ENCODE measurements around the gene SEC31B. TPM values are rescaled to one million over a fixed set of nuclear protein-coding genes. Genes with fewer than 3 reads are reported as not detected.

The SEC31B gene
- total and polyA plus RNA-seq, 3 donors from 2014 or later, result 23.1 to 42.0 (median 32.8) TPM

DNA sequence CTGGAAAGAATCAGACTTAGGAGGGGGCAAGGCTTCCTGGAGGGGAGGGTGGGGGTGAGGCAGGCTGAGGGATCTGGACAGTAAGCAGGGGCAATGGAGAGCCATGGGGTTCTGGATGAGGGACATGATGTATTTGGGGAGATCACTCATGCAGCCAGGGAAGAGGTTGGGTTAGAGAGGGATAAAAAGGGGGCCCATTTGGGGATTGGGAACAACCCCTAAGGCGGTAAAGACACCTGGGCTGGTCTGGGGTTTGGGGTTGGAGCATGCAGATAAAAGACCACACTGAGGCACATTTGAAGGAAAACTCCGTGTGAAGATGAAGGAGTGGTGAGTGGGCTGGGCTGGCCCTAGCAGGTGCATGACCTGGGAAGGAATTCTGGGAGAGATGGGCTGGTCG is 46.9 kb upstream of the SEC31B start:
- Histone ChIP-seq H3K27ac (no peak overlapping the region), H3K4me1 (peaks cover 12% of the 10 kb centered on the region), H3K36me3 (ENCODE audit: low read depth, missing control alignments) (no peaks in the 10 kb centered on the region), H3K9me3 (no peaks in the 10 kb centered on the region), H3K4me3 (no peak overlapping the region), H3K27me3 (no peaks in the 10 kb centered on the region)
- no peak for DNase-seq
- intact Hi-C loops (cut with DNase I; ENCODE audit: low total_unique reads), result no loop called here
- WGBS, 2 donors, result 50 to 56% methylated on average over 3 of the region's 3 CpGs
- no peak for TF ChIP-seq POLR2A (IDR thresholded peaks at IDR 0.05)
- TF ChIP-seq, protein P1, sequence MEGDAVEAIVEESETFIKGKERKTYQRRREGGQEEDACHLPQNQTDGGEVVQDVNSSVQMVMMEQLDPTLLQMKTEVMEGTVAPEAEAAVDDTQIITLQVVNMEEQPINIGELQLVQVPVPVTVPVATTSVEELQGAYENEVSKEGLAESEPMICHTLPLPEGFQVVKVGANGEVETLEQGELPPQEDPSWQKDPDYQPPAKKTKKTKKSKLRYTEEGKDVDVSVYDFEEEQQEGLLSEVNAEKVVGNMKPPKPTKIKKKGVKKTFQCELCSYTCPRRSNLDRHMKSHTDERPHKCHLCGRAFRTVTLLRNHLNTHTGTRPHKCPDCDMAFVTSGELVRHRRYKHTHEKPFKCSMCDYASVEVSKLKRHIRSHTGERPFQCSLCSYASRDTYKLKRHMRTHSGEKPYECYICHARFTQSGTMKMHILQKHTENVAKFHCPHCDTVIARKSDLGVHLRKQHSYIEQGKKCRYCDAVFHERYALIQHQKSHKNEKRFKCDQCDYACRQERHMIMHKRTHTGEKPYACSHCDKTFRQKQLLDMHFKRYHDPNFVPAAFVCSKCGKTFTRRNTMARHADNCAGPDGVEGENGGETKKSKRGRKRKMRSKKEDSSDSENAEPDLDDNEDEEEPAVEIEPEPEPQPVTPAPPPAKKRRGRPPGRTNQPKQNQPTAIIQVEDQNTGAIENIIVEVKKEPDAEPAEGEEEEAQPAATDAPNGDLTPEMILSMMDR (IDR thresholded peaks at IDR 0.05), result no peak

DNA sequence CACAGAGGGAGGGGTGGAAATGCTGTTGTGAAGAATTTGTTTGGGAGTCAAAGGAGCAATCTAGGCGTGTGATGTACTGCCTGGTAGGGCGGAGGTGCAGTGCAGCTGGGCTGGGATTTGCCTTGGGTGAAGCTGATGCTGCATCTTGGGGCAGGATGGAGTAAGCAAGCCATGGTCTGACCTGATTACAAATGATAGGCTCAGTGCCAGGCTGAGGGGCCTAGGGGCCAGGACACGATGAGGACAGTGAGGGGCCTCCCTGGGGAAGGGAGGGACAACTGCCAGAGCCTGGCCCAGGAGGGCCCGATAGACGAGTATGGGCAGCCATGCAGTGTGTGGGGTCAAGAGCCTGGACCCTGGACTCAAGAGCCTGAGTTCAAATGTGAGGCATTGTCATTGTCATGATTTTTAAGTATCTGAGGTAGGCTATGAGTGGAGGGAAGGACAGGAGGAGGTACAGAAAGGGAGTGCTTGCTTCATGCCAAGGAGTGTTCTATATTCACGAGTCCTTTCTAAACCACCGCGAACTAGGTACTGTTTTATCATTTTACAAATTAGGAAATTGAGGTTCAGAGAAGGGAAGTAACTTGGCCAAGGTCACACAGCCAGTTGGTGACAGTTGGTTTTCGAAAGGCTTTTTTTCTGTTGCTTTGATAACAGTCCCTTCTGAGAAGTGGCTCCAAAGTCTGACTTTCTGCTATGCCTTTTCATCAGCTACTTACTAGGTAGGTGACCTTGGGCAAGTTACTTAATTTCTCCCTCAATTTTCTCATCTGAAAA is 45.7 kb upstream of the SEC31B start:
- H3K27me3 ChIP-seq, result no peaks in the 10 kb centered on the region
- intact Hi-C loops (cut with DNase I; ENCODE audit: low total_unique reads), result no loop called here

DNA sequence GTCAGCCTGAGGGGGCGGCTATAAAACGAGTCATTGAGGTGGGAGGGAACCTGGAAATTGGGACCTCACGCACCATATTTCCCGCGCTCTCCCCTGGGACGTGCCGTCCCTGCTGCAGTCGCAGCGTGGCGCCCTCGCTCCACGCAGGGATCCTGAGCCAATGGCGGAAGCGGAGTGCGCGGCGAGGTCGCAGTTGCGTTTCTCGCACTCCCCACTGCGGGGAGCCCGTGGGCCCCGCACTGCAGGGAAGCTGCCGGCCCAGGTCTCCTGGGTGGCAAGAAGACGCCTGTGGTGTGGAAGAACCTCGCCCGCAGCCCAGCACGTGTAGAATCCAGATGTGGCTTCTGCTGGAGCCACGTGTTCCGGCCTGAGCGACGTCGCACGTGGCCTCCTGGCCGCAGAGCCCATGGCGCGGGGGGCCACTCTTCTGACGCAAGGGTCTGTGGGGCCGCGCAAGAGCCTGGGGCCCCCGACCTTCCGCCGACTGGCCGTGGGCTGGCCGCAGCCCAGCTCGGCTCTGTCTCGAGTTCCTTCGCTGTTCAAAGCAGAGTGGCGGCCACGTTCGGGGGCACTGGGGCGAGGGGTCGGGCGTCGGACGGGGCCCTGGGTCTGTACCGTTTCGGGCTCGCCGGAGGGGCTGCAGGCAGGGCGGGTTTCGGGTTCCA is 42.5 kb upstream of the SEC31B start:
- Histone ChIP-seq H3K4me3 (peak overlapping the region; percentile 35 to 49), H3K27me3 (no peaks in the 10 kb centered on the region), H3K36me3 (ENCODE audit: low read depth, missing control alignments) (no peaks in the 10 kb centered on the region), H3K27ac (no peak overlapping the region), H3K9me3 (no peaks in the 10 kb centered on the region), H3K4me1 (peaks cover 12% of the 10 kb centered on the region)
- intact Hi-C loops (cut with DNase I; ENCODE audit: low total_unique reads), result no loop called here
- no peak for TF ChIP-seq POLR2A (IDR thresholded peaks at IDR 0.05)
- TF ChIP-seq, protein P1 (IDR thresholded peaks at IDR 0.05), result peak; percentile 74 to 86 (median 81)
- peak; percentile 86 for DNase-seq
- 7 to 11% methylated on average over 24 to 62 of the region's 62 CpGs for WGBS, 2 donors

More for the DNA sequence above, 45.7 kb upstream of the SEC31B start:
- TF ChIP-seq POLR2A (IDR thresholded peaks at IDR 0.05), result no peak
- TF ChIP-seq, protein P1 (IDR thresholded peaks at IDR 0.05), result no peak
- no peak overlapping the region for H3K4me3 ChIP-seq
- no peak overlapping the region for H3K27ac ChIP-seq
- peaks cover 12% of the 10 kb centered on the region for H3K4me1 ChIP-seq
- peak; percentile 9 for DNase-seq
- no peaks in the 10 kb centered on the region for H3K9me3 ChIP-seq
- H3K36me3 ChIP-seq (ENCODE audit: low read depth, missing control alignments), result no peaks in the 10 kb centered on the region
- 62 to 76% methylated on average over 6 to 9 of the region's 9 CpGs for WGBS, 2 donors

DNA sequence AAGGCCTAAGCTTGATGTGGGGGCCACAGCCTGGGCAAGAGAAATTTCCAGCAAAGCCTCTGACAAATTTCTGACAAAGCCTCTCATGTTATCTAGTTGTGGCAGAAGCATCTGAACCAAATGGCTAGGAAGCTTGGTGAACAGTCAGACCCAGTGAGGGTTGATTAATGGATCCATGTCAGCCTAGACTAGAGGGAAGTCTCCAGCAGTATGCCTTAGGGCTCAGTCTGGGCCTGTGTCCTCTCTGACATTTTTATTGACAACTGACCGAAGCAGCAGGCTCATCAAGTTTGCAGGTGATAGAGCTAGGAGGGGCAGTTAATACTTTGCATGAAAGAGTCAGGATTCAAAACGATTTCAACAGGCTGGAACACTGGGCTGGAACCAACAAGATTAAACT is 41.3 kb upstream of the SEC31B start:
- H3K27ac ChIP-seq, result no peak overlapping the region
- intact Hi-C loops (cut with DNase I; ENCODE audit: low total_unique reads), result no loop called here
- TF ChIP-seq, protein P1 (IDR thresholded peaks at IDR 0.05), result no peak
- TF ChIP-seq POLR2A (IDR thresholded peaks at IDR 0.05), result no peak
- H3K27me3 ChIP-seq, result no peaks in the 10 kb centered on the region
- peaks cover 12% of the 10 kb centered on the region for H3K4me1 ChIP-seq
- no peak overlapping the region for H3K4me3 ChIP-seq
- no peak for DNase-seq
- WGBS, 2 donors, result 60 to 78% methylated on average over 2 of the region's 2 CpGs
- H3K9me3 ChIP-seq, result no peaks in the 10 kb centered on the region
- no peaks in the 10 kb centered on the region for H3K36me3 ChIP-seq (ENCODE audit: low read depth, missing control alignments)

Data from testis (tissue), 3 donors.